Stomach (tissue), 9 donors: Measurements from ENCODE around the gene ABTB2. TPM values are rescaled to one million over a fixed set of nuclear protein-coding genes. Genes with fewer than 3 reads are reported as not detected.

ENCODE experiments used
- DNase-seq, 2 donors: peaks; one replicate each; pipeline versions ENCODE4 v3.0.0 to v3.0.0-alpha.2; 2013 to 2019
- H3K27ac ChIP-seq, 5 donors: fragments of 200-600 bp in 4 of 5; sonication (generic) in 4 of 5; one replicate each; pipeline ENCODE4 v1.5.1; 2013 to 2019; ENCODE audit warnings: mild to moderate bottlenecking in 1 of 5, moderate library complexity in 1 of 5
- H3K27me3 ChIP-seq, 3 donors: fragments of 200-600 bp; sonication (generic); one replicate each; pipeline ENCODE4 v1.5.1; 2017 to 2019; ENCODE audit warnings: mixed run types in 1 of 3
- H3K36me3 ChIP-seq, 4 donors: fragments of 200-600 bp; sonication (generic); 1 replicate in 3 of 4; 2 replicates in 1 of 4; pipeline ENCODE4 v1.5.1; 2016 to 2019
- H3K4me1 ChIP-seq, 4 donors: fragments of 200-600 bp; sonication (generic); one replicate each; pipeline ENCODE4 v1.5.1; 2016 to 2019
- H3K4me3 ChIP-seq, 4 donors: fragments of 200-600 bp; sonication (generic) in 3 of 4; one replicate each; pipeline ENCODE4 v1.5.1; 2016 to 2019; ENCODE audit warnings: mild to moderate bottlenecking in 1 of 4
- H3K9me3 ChIP-seq, 4 donors: fragments of 200-600 bp; sonication (generic); one replicate each; pipeline ENCODE4 v1.5.1; 2016 to 2019
- EP300 ChIP-seq: sonication (generic); formaldehyde crosslinking; IDR thresholded peaks from one replicate; pipeline ENCODE4 v1.6.1; 2017; ENCODE audit warnings: antibody characterized with exemption
- POLR2A ChIP-seq, 4 donors: fragments of 450-650 bp; IDR thresholded peaks; one replicate each; pipeline ENCODE4 v1.6.1; 2016; ENCODE audit warnings: antibody characterized with exemption in 4 of 4, control low read depth in 2 of 4, mild to moderate bottlenecking in 1 of 4, moderate library complexity in 1 of 4
- POLR2AphosphoS5 ChIP-seq, 3 donors: sonication (generic); formaldehyde crosslinking; IDR thresholded peaks; one replicate each; pipeline ENCODE4 v1.6.1; 2016; ENCODE audit warnings: antibody characterized with exemption in 3 of 3
- WGBS, 5 donors: extraction: QIAGEN DNeasy Blood & Tissue Kit in 3 of 5; methylation state at CpG; one replicate each; pipeline versions ENCODE4 v1.1.5 to v1.1.7; 2013 to 2018; 5-methylcytosine and 5-hydroxymethylcytosine counted together
- intact Hi-C: fragments of 100-400 bp; cut with DNase I; formaldehyde crosslinking; loops from one replicate; pipeline ENCODE4 v1.15.1; 2023; ENCODE audit warnings: low total_unique reads
- polyA plus RNA-seq, 3 donors: library from polyadenylated mRNA; stranded (reverse); fragments of 200-250 nt; gene quantifications; one replicate each; pipeline ENCODE4 v1.2.3, GENCODE V29; 2013
- total RNA-seq, 5 donors: library from RNA; depleted of rRNA; stranded (reverse); fragments of >200 nt; gene quantifications; one replicate each; pipeline versions ENCODE4 v1.1.0 to v1.2.3, GENCODE V29; 2014 to 2016
- TF ChIP-seq, protein P1 (sequence below), 7 experiments: fragments of 450-650 bp in 4 of 7; fragments of 200-600 bp in 3 of 7; sonication (generic) in 3 of 7; IDR thresholded peaks; one replicate each; pipeline ENCODE4 v1.5.1; 2016 to 2019; ENCODE audit warnings: antibody characterized with exemption in 7 of 7, control low read depth in 2 of 7, mild to moderate bottlenecking in 1 of 7
- donor health status: healthy with polysubstance abuse.
- donor health status: Bipolar disorder and iron deficiency.
- donor health status: healthy.

Gene ABTB2
- total and polyA plus RNA-seq, 8 donors = 0.58 to 12.7 (median 2.2) TPM

DNA sequence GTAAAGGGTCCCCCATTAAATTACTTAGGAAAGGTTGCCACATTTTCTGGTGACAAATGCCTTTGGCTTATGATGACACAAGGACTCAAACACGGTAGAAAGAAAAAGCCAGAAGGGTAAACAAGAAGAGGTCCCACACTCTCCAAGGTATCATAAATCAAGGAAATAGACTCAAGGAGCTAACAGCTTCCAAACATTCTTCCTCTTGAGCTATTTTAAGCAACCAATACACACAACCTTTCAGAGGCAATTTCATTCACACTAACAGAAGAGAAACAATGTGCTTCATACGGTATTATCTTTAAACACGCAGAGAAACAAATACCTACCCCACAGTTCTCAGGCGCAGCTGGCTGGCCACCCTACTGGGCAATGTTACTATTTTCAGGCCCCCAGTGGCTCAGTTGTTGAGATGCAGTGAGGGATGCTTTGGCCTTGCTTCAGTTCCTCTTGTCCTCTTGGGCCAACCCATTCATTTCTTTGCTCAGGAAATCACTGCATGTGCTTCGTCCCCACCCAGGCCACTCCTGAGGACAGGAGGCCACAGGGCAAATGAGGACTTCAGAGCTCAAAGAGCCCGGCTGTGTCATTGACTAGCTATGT is 15.8 kb downstream of the ABTB2 start:
- Histone ChIP-seq H3K4me3 (no peak overlapping the region), H3K36me3 (no peaks in the 10 kb centered on the region), H3K9me3 (no peaks in the 10 kb centered on the region), H3K27me3 (no peaks in the 10 kb centered on the region), H3K4me1 (peaks cover 13 to 48% (median 34%) of the 10 kb centered on the region in 4 donors), H3K27ac (peak overlapping the region in 3 of 5 donors; percentile 4 to 50 (median 10))
- TF ChIP-seq EP300 = no peak
- TF ChIP-seq POLR2AphosphoS5 (IDR thresholded peaks at IDR 0.05) = no peak
- TF ChIP-seq POLR2A (IDR thresholded peaks at IDR 0.05) = no peak
- TF ChIP-seq, protein P1, sequence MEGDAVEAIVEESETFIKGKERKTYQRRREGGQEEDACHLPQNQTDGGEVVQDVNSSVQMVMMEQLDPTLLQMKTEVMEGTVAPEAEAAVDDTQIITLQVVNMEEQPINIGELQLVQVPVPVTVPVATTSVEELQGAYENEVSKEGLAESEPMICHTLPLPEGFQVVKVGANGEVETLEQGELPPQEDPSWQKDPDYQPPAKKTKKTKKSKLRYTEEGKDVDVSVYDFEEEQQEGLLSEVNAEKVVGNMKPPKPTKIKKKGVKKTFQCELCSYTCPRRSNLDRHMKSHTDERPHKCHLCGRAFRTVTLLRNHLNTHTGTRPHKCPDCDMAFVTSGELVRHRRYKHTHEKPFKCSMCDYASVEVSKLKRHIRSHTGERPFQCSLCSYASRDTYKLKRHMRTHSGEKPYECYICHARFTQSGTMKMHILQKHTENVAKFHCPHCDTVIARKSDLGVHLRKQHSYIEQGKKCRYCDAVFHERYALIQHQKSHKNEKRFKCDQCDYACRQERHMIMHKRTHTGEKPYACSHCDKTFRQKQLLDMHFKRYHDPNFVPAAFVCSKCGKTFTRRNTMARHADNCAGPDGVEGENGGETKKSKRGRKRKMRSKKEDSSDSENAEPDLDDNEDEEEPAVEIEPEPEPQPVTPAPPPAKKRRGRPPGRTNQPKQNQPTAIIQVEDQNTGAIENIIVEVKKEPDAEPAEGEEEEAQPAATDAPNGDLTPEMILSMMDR (IDR thresholded peaks at IDR 0.05) = no peak
- intact Hi-C loops = no loop called here
- 45 to 60% (median 51%) methylated on average over 6 of the region's 6 CpGs for WGBS, 5 donors
- peak in 1 of 2 donors; percentile 55 for DNase-seq

DNA sequence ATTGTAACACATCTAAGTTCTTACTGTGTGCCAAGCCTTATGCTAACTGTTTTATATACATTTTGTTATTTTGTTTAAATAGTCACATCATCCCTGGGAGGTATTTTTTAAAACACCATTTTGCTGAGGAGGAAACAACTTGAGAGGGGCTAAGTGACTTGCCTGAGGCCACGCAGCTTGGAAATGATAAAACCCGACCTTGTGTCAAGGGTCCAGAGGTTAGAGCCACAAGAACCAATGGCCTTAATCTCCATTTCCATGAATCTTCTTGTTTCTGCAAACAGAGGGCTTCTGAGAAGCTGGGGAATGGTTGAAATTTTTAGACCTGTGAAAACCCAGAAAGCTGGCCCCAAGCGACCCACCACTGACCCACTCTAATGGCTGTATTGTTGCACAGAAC is 16.7 kb downstream of the ABTB2 start:
- no peak for DNase-seq
- H3K9me3 ChIP-seq = no peaks in the 10 kb centered on the region
- H3K27me3 ChIP-seq = no peaks in the 10 kb centered on the region
- WGBS, 5 donors = 75 to 91% (median 83%) methylated on average over 3 of the region's 3 CpGs
- TF ChIP-seq, protein P1 (IDR thresholded peaks at IDR 0.05) = no peak
- TF ChIP-seq POLR2AphosphoS5 (IDR thresholded peaks at IDR 0.05) = no peak
- no peak for TF ChIP-seq POLR2A (IDR thresholded peaks at IDR 0.05)
- TF ChIP-seq EP300 = no peak
- H3K4me1 ChIP-seq = peaks cover 13 to 39% (median 29%) of the 10 kb centered on the region in 4 donors
- H3K27ac ChIP-seq = peak overlapping the region in 2 of 5 donors; percentile 10 to 50
- intact Hi-C loops = no loop called here
- no peak overlapping the region for H3K4me3 ChIP-seq
- H3K36me3 ChIP-seq = no peaks in the 10 kb centered on the region

DNA sequence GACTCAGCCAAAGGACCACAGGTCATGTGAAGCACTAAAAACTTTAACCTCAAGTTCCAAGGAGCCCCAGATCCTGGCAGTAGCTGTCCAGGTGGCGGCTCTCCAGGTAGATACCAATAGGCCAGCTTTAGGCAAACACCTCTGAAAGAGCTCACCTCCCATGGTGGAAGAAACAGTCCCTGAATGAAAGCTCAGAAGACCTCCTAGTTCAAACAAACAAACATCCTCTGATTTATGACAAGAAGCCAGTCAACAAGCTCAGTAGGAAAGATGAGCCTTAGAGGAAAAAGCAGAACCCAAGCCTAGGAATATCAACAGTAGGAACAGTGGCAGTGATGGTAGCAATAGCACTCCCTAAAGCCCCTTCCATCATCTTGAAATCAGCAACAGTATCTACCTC is 17.2 kb downstream of the ABTB2 start:
- no peak for TF ChIP-seq EP300
- TF ChIP-seq POLR2AphosphoS5 (IDR thresholded peaks at IDR 0.05) = no peak
- no peaks in the 10 kb centered on the region for H3K27me3 ChIP-seq
- DNase-seq = no peak
- H3K27ac ChIP-seq = no peak overlapping the region
- intact Hi-C loops = no loop called here
- WGBS, 5 donors = 80 to 100% (median 91%) methylated on average over 1 of the region's 1 CpG
- H3K4me3 ChIP-seq = no peak overlapping the region
- H3K36me3 ChIP-seq = no peaks in the 10 kb centered on the region
- peaks cover 10 to 35% (median 25%) of the 10 kb centered on the region in 4 donors for H3K4me1 ChIP-seq
- no peaks in the 10 kb centered on the region for H3K9me3 ChIP-seq

DNA sequence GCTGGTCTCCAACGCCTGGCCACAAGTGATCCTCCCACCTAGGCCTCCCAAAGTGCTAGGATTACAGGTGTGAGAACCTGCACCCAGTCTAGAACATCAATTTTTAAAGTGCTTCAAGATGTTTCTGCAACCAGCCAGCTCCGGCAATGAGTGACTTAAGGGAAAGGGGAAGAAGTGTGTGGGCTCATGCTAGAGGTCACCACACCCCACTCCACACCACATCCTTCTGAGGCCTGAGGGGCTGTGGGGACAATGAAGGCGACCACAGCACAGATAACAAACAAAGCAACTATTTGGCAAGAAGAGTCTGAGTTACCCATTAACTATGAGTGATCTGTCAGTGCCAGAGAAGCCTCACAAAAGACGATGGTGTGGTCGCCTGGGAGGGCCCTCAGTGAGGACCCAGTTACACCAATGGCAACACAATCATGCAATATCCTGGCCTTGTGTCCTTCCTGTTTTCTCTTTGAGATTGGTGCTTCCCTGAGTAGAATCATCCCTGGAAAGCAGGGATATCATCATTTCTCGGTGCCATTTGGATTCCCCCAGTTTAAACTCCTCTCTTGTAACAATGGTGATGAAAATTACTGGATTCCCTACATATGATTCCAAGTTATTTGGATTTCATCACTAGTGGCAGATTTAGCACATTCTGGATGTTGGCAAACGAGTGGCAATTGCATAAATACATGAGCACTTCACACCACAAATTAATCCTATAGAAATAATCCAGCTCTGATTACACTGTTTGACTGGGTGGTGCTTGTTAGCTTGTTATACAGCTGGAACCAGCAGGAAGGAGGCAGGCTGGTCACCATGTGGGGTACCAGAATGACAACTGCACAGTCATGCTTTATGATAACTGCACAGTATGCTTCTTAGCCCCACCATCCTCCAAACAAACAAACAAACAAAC is 18.4 kb downstream of the ABTB2 start:
- intact Hi-C loops = no loop called here
- Histone ChIP-seq H3K36me3 (no peaks in the 10 kb centered on the region), H3K27ac (no peak overlapping the region), H3K4me3 (no peak overlapping the region), H3K27me3 (no peaks in the 10 kb centered on the region), H3K9me3 (no peaks in the 10 kb centered on the region), H3K4me1 (peaks cover 0 to 22% (median 15%) of the 10 kb centered on the region in 4 donors)
- no peak for DNase-seq
- TF ChIP-seq, protein P1 (IDR thresholded peaks at IDR 0.05) = no peak
- no peak for TF ChIP-seq POLR2AphosphoS5 (IDR thresholded peaks at IDR 0.05)
- 51 to 77% (median 66%) methylated on average over 7 of the region's 7 CpGs for WGBS, 5 donors
